ENCODE measurements around the gene CDKN1C. TPM values are rescaled to one million over a fixed set of nuclear protein-coding genes. Genes with fewer than 3 reads are reported as not detected.
A peak's percentile ranks its signal among the peaks of the same experiment; 100 is the strongest.

CDKN1C gene
- total RNA-seq, 4 donors from 2014 or later = 27.1 to 52.7 (median 31.4) TPM

DNA sequence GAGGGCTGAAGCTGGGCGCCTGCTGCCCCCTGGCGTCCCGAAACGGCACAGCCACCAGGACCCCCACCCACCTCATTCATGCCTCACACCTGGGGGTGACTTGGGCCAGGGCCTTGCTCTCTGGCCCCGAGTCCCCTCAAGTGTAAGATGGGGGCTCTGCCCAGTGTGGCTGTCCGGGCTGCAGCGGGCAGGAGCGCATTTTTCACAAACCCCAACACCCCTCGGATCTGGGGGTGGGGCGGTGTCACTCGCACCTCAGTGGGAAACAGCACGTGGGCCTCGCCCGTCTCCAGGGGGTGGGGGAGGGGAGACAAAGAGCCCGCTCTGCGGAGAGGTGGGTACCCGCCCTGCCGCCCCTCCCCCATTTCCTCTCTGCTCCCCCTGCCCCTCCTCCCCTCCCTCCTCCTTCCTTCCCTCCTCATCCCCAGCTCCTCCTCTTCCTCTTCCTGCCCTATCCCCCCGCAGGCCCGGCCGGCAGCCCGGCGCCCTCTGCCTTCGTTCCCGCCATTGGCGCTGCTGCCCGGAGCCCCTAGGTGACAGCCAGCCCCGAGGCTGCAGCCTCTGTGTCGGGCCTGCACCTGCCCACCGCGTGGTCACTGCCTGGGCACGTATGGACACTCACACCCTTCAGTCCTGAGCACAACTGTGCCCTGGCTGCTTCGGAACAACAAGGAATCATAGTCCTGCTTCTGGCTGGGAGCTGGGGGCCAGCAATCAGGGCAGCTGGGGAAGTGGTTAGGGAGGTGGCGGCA lies 6.8 kb upstream of the CDKN1C start:
- DNase-seq (ENCODE audit: low spot score in 2 of 2) = no peak
- no peak overlapping the region for H3K4me3 ChIP-seq (ENCODE audit: low read depth, poor library complexity, severe bottlenecking)
- intact Hi-C loops (cut with DNase I; ENCODE audit: low total_unique reads) = loop anchor here (10.0 kb wide), 1 partner anchor 698 kb away; no protein-coding TSS in a partner anchor
- WGBS, 2 donors = 6 to 8% methylated on average over 31 to 34 of the region's 34 CpGs
- TF ChIP-seq, protein P1, sequence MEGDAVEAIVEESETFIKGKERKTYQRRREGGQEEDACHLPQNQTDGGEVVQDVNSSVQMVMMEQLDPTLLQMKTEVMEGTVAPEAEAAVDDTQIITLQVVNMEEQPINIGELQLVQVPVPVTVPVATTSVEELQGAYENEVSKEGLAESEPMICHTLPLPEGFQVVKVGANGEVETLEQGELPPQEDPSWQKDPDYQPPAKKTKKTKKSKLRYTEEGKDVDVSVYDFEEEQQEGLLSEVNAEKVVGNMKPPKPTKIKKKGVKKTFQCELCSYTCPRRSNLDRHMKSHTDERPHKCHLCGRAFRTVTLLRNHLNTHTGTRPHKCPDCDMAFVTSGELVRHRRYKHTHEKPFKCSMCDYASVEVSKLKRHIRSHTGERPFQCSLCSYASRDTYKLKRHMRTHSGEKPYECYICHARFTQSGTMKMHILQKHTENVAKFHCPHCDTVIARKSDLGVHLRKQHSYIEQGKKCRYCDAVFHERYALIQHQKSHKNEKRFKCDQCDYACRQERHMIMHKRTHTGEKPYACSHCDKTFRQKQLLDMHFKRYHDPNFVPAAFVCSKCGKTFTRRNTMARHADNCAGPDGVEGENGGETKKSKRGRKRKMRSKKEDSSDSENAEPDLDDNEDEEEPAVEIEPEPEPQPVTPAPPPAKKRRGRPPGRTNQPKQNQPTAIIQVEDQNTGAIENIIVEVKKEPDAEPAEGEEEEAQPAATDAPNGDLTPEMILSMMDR (IDR thresholded peaks at IDR 0.05) = peak in 1 of 3 donors; percentile 66
- no peak for TF ChIP-seq POLR2A (IDR thresholded peaks at IDR 0.05)

DNA sequence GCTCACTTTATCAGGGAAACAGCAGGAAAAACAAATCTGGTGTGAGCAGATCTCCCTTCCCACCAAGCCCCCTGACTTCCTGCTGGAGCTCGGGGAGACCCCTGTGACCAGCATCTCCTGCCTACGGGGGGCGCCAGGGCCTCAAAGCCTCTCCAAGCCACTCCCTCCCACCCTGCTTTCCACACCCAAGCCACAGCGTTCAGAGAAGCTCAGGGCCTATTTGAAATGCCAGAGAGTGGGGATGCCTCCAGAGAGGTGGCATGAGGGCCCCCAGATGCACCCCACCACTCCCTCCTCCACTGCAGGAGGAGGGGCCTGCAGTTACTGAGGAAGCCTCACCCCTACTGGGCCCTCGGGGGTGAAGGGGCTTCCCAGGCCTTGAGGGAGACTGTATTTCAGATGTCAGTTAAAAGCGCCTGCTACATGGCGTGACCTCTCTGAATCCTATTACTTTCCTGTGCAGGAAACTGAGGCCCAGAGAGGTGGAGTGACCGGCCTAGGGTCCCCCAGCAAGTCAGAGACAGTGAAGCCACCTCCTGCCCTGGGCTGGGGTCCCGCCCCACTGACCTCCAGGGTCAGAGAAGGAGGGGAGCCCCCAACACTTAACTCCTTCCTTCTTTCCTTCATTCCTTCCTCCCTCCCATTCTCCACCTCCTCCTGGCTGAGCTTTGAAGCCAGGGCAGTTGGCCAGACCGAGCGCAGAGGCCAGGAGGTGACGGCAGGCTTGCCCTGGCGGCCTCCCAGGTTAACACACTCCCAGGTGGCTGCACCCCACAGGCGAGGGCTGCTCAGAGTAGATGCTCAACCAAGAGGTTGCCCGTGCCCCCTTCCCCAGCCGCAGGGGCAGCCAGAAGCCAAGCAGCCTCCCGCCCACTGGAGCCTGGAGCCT lies 6.0 kb upstream of the CDKN1C start:
- intact Hi-C loops (cut with DNase I; ENCODE audit: low total_unique reads) = loop anchor here (10.0 kb wide), 1 partner anchor 697 kb away; no protein-coding TSS in a partner anchor
- 35 to 37% methylated on average over 16 to 17 of the region's 17 CpGs for WGBS, 2 donors
- DNase-seq (ENCODE audit: low spot score in 2 of 2) = no peak
- H3K4me3 ChIP-seq (ENCODE audit: low read depth, poor library complexity, severe bottlenecking) = no peak overlapping the region
- TF ChIP-seq, protein P1 (IDR thresholded peaks at IDR 0.05) = no peak
- no peak for TF ChIP-seq POLR2A (IDR thresholded peaks at IDR 0.05)

DNA sequence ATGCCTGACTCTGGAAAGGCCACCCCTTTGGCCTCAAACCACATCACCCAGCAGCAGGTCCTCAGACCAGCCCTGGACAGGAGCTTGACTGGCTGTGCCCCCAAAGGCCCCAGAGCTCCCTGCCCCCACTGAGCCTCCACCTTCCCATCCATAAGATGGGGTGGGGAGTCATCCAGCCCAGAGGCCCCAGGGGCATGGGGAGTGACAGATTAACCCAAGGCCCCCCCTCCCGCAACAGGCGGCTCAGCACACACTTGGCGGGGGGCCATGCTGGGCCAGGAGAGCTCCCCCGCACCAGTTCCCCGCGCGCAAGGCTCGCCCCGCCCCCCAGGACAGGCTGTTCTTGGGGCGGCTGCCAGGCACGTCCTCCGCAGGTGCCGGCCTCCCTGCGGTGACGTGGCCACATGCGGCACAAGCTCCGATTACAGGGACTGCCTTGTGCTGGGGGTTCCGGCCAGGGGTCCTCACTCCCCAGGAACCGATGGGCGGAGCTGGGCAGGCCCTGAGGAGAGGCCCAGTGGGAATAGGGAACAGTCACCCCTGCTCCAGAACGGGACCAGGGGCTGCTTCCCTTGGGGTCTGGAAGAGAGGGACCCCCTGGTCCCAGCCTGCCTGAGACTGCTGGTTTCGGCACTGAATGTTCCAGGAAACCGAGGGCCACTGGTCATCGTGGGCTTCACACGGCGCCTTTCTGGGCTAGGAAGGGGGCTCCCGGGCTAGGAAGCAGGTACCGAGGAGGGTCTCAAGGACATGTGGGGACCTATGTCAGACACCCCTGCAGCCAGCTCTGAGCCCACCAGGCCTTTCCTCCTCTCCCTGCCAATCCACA lies 5.1 kb upstream of the CDKN1C start:
- H3K4me3 ChIP-seq (ENCODE audit: low read depth, poor library complexity, severe bottlenecking) = no peak overlapping the region
- no peak for DNase-seq (ENCODE audit: low spot score in 2 of 2)
- 63 to 79% methylated on average over 10 to 23 of the region's 28 CpGs for WGBS, 2 donors
- no peak for TF ChIP-seq POLR2A (IDR thresholded peaks at IDR 0.05)
- TF ChIP-seq, protein P1 (IDR thresholded peaks at IDR 0.05) = no peak
- intact Hi-C loops (cut with DNase I; ENCODE audit: low total_unique reads) = loop anchor here (10.0 kb wide), 1 partner anchor 696 kb away; no protein-coding TSS in a partner anchor

DNA sequence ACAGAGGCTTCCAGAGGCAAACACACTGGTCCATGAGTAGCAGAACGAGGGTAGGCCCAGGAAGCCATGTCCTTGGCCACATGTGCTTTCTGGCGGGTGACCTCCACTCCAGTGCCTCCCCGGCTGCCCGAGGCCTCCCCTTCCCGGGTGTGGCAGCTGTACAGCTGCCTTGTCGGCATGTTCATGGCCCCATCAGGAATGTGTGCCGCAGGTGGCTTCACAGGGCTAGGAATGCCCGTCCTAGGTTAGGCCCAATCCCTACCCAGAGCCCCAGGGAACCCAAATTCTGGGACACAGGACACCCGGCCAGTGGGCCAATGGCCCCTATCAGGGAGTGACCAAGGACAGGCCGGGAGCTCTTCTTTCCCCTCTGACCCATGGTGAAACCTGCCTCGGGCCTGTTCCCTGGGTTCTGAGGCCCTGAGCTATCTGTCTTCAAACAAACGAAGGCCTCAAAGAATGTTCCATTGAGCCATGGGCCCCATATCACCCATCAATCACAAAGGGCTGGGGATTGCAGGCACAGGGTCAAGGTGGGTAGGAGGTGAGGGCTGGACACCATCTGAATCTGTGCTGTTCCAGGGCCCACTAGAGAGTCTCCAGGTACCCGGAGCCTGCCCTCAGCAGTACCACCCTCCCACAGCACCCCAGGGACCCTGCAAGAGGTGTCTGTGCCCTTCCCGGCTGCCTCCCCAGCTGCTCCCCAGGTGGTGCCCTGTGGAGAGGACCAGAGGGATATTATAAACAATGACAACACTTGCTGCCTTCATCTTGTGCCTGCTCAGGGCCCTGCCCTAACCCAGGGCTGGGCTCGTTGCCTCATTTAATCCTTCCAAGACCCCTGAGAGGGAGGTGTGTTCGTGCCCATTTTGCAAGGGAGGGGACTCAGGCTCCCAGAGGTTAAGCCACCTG lies 4.0 kb upstream of the CDKN1C start:
- no peak for TF ChIP-seq POLR2A (IDR thresholded peaks at IDR 0.05)
- intact Hi-C loops (cut with DNase I; ENCODE audit: low total_unique reads) = loop anchor here (2.0 to 10.0 kb wide), 2 partner anchors 357 to 695 kb away; no protein-coding TSS in a partner anchor
- no peak for DNase-seq (ENCODE audit: low spot score in 2 of 2)
- WGBS, 2 donors = 81 to 84% methylated on average over 8 to 16 of the region's 16 CpGs
- H3K4me3 ChIP-seq (ENCODE audit: low read depth, poor library complexity, severe bottlenecking) = no peak overlapping the region

DNA sequence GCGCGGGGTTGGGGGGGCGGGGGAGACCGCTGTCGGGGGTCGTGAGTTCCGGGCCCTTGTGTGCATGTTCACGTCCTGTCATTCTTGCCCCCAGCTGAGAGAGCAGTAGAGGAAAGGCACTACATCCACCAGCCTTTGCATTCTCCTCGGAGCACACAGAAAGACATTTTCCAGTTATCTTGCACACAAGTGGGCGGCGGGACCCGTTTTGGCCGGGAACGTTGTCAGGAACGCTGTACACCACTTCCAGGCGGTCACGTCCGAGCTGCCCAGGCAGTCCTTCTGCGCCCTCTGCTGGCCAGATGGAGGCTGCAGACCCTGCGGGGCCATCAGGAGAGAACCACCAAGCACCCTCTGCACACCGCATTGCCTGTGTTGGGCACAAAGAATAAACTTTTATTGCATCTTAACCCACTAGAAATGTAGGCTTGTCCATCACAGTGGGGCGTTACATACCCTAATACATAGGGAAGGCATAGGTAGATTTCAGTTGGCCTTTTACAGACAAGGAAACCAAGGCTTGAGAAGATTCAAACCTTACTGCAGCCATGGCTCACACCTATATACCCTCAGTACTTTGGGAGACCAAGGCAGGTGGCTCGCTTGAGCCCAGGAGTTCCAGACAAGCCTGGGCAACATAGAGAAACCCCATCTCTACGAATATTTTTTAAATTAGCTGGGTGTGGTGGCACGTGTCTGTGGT lies 2.8 kb upstream of the CDKN1C start:
- no peak for TF ChIP-seq POLR2A (IDR thresholded peaks at IDR 0.05)
- TF ChIP-seq, protein P1 (IDR thresholded peaks at IDR 0.05) = peak in 1 of 3 donors; percentile 95
- 28 to 30% methylated on average over 25 of the region's 25 CpGs for WGBS, 2 donors
- intact Hi-C loops (cut with DNase I; ENCODE audit: low total_unique reads) = loop anchor here (2.0 kb wide), 1 partner anchor 356 kb away; no protein-coding TSS in a partner anchor
- no peak overlapping the region for H3K4me3 ChIP-seq (ENCODE audit: low read depth, poor library complexity, severe bottlenecking)
- DNase-seq (ENCODE audit: low spot score in 2 of 2) = peak; percentile 89 to 99
